Heart left ventricle (tissue), 13 donors: ENCODE data around the gene DYNLT1.

Experiments used
- CTCF ChIP-seq, 12 donors: fragments of 200-600 bp; sonication (generic) in 4 of 12; IDR thresholded peaks; one replicate each; pipeline versions ENCODE4 v1.5.0 to v1.8.0; 2018 to 2022; ENCODE audit warnings: antibody characterized with exemption in 12 of 12, mild to moderate bottlenecking in 5 of 12
- POLR2A ChIP-seq, 2 donors: fragments of 450-650 bp; IDR thresholded peaks; one replicate each; pipeline ENCODE4 v1.6.1; 2017; ENCODE audit warnings: antibody characterized with exemption in 2 of 2, mild to moderate bottlenecking in 2 of 2, moderate library complexity in 2 of 2
- donor health status: ischemic (EF 13 %, LVEDD 7.1; RV severe dilation, severe dysfunction).
- donor health status: DM: no; HTN: yes; CAD: no.
- donor health status: DM: no; HTN: no; CAD: no.
- donor health status: ischemic (EF 25% LVEDD 6.9; RV normal size, moderate dysfunction).
- donor health status: ischemic (EF 25% LVEDD 5.7; RV mildly dilated, moderate dysfunction).
- donor health status: ischemic (EF 35%, LVEDD 5.7; RV mildly dilated, moderate dysfunction).
- donor health status: nonischemic (EF 11% LVEDD 7.7; RV severe dilation, severe dysfunction).
- donor health status: DM: yes; HTN: yes; CAD: no.
- donor health status: PGD.
- donor health status: ischemic (EF 29% LVEDD 5.4; RV normal size, mild dysfunction).
- donor health status: nonischemic (EF 23%, LVEDD 6.1; RV moderate dilation, normal function).

GRCh38 chr6:158599635-158600034, 44.9 kb downstream of the DYNLT1 start:
- no peak for TF ChIP-seq CTCF (IDR thresholded peaks at IDR 0.05)
- TF ChIP-seq POLR2A (IDR thresholded peaks at IDR 0.05) = no peak
